Left ventricle myocardium inferior (tissue), 1 donor: ENCODE data around the gene ITIH3. TPM values are rescaled to one million over a fixed set of nuclear protein-coding genes. Genes with fewer than 3 reads are reported as not detected.

Source experiments
- DNase-seq: peaks from one replicate; pipeline ENCODE4 v3.0.0-alpha.2; 2020
- H3K27ac ChIP-seq: fragments of 200-600 bp; replicated peaks from 2 replicates; pipeline ENCODE4 v1.8.0; 2021
- H3K27me3 ChIP-seq: fragments of 200-600 bp; 2 replicates; pipeline ENCODE4 v1.8.0; 2021; ENCODE audit warnings: low read depth
- H3K36me3 ChIP-seq: fragments of 200-600 bp; 2 replicates; pipeline ENCODE4 v1.8.0; 2021
- H3K4me1 ChIP-seq: fragments of 200-600 bp; 2 replicates; pipeline ENCODE4 v1.8.0; 2021
- H3K4me3 ChIP-seq: fragments of 200-600 bp; 2 replicates; pipeline ENCODE4 v1.8.0; 2021; ENCODE audit warnings: mild to moderate bottlenecking, moderate library complexity
- H3K9me3 ChIP-seq: fragments of 200-600 bp; replicated peaks from 2 replicates; pipeline ENCODE4 v1.8.0; 2021
- intact Hi-C: fragments of 100-400 bp; cut with micrococcal nuclease; formaldehyde crosslinking; loops from one replicate; pipeline ENCODE4 v1.11.0; 2022
- total RNA-seq: library from RNA; stranded (reverse); fragmentation: NEBNext Ultra II Directional; extraction: Animal tissue kit (Norgen Biotek cat#: 25700); gene quantifications from one replicate; pipeline ENCODE4 v1.2.1, GENCODE V29; 2021
- TF ChIP-seq, protein P1 (sequence below): fragments of 200-600 bp; IDR thresholded peaks from 2 replicates; pipeline ENCODE4 v1.8.0; 2021; ENCODE audit warnings: antibody characterized with exemption, mild to moderate bottlenecking, borderline replicate concordance
- donor health status: DM: no; HTN: yes; CAD: no; lungs with severe emphysema.

The ITIH3 gene
- total RNA-seq, 1 donor from 2014 or later: 0.55 TPM

GRCh38 chr3:52782412-52783210 is 12.0 kb upstream of the ITIH3 start:
- H3K9me3 ChIP-seq: no peaks in the 10 kb centered on the region
- DNase-seq: no peak
- H3K4me1 ChIP-seq: no peaks in the 10 kb centered on the region
- no peak overlapping the region for H3K4me3 ChIP-seq
- intact Hi-C loops: no loop called here
- H3K27ac ChIP-seq: no peak overlapping the region
- H3K27me3 ChIP-seq: peaks cover 19% of the 10 kb centered on the region
- no peaks in the 10 kb centered on the region for H3K36me3 ChIP-seq
- TF ChIP-seq, protein P1, sequence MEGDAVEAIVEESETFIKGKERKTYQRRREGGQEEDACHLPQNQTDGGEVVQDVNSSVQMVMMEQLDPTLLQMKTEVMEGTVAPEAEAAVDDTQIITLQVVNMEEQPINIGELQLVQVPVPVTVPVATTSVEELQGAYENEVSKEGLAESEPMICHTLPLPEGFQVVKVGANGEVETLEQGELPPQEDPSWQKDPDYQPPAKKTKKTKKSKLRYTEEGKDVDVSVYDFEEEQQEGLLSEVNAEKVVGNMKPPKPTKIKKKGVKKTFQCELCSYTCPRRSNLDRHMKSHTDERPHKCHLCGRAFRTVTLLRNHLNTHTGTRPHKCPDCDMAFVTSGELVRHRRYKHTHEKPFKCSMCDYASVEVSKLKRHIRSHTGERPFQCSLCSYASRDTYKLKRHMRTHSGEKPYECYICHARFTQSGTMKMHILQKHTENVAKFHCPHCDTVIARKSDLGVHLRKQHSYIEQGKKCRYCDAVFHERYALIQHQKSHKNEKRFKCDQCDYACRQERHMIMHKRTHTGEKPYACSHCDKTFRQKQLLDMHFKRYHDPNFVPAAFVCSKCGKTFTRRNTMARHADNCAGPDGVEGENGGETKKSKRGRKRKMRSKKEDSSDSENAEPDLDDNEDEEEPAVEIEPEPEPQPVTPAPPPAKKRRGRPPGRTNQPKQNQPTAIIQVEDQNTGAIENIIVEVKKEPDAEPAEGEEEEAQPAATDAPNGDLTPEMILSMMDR: no peak

- Histone ChIP-seq H3K36me3 (no peaks in the 10 kb centered on the region), H3K4me3 (no peak overlapping the region), H3K27ac (no peak overlapping the region), H3K27me3 (peaks cover 19% of the 10 kb centered on the region), H3K9me3 (no peaks in the 10 kb centered on the region), H3K4me1 (no peaks in the 10 kb centered on the region)
- intact Hi-C loops: no loop called here
- no peak for DNase-seq
- TF ChIP-seq, protein P1: peak; percentile 13
Observed at GRCh38 chr3:52783211-52783555, 11.4 kb upstream of the ITIH3 start.

- H3K4me3 ChIP-seq: no peak overlapping the region
- H3K27me3 ChIP-seq: peaks cover 19% of the 10 kb centered on the region
- no peaks in the 10 kb centered on the region for H3K36me3 ChIP-seq
- no peak for DNase-seq
- TF ChIP-seq, protein P1: no peak
- H3K27ac ChIP-seq: no peak overlapping the region
- no peaks in the 10 kb centered on the region for H3K4me1 ChIP-seq
- no peaks in the 10 kb centered on the region for H3K9me3 ChIP-seq
- intact Hi-C loops: no loop called here
Observed at GRCh38 chr3:52784021-52784621, 10.5 kb upstream of the ITIH3 start.

GRCh38 chr3:52784931-52785590 is 9.5 kb upstream of the ITIH3 start:
- TF ChIP-seq, protein P1: no peak
- intact Hi-C loops: no loop called here
- H3K27me3 ChIP-seq: peaks cover 19% of the 10 kb centered on the region
- H3K9me3 ChIP-seq: no peaks in the 10 kb centered on the region
- H3K36me3 ChIP-seq: no peaks in the 10 kb centered on the region
- no peak overlapping the region for H3K27ac ChIP-seq
- no peaks in the 10 kb centered on the region for H3K4me1 ChIP-seq
- no peak for DNase-seq
- H3K4me3 ChIP-seq: no peak overlapping the region

GRCh38 chr3:52786330-52787215 is 8.0 kb upstream of the ITIH3 start:
- H3K4me3 ChIP-seq: no peak overlapping the region
- intact Hi-C loops: no loop called here
- no peak overlapping the region for H3K27ac ChIP-seq
- TF ChIP-seq, protein P1: no peak
- no peaks in the 10 kb centered on the region for H3K9me3 ChIP-seq
- no peaks in the 10 kb centered on the region for H3K36me3 ChIP-seq
- DNase-seq: peak; percentile 6
- no peaks in the 10 kb centered on the region for H3K4me1 ChIP-seq
- peaks cover 14% of the 10 kb centered on the region for H3K27me3 ChIP-seq
